K562 (cell line): ENCODE data around the gene CPNE6. TPM values are rescaled to one million over a fixed set of nuclear protein-coding genes. Genes with fewer than 3 reads are reported as not detected.

Experiments
- ARID4B ChIP-seq: sonication (generic); formaldehyde crosslinking; IDR thresholded peaks from 2 replicates; pipeline ENCODE4 v1.8.0; 2022; ENCODE audit warnings: mild to moderate bottlenecking, missing genetic modification reagents
- BRD4 ChIP-seq: fragments of 200-600 bp; sonication (generic); IDR thresholded peaks from 2 replicates; pipeline ENCODE4 v1.6.1; 2017; ENCODE audit warnings: inconsistent platforms
- E2F3 ChIP-seq: fragments of 250-450 bp; sonication (Bioruptor Pico); IDR thresholded peaks from 2 replicates; pipeline ENCODE4 v1.4.0; 2020; ENCODE audit warnings: mild to moderate bottlenecking
- ETS2 ChIP-seq: IDR thresholded peaks from 2 replicates; pipeline ENCODE4 v1.6.1; 2016; ENCODE audit warnings: borderline replicate concordance, missing genetic modification characterization, mild to moderate bottlenecking, moderate library complexity, missing compliant biosample characterization; ENCODE audit not compliant: poor library complexity, severe bottlenecking
- EZH2 ChIP-seq: IDR thresholded peaks from 2 replicates; pipeline ENCODE4 v1.6.1; 2012; ENCODE audit warnings: low read depth, mild to moderate bottlenecking, inconsistent platforms, low read length, borderline replicate concordance
- MTF1 ChIP-seq: fragments of 250-450 bp; sonication (Bioruptor Pico); IDR thresholded peaks from 2 replicates; pipeline ENCODE4 v1.9.0; 2021; ENCODE audit warnings: moderate library complexity, mild to moderate bottlenecking, inconsistent platforms, borderline replicate concordance
- MYC ChIP-seq, 2 experiments: fragments of 250-450 bp in 1 of 2; sonication (Bioruptor Pico) in 1 of 2; IDR thresholded peaks; 2 replicates each; pipeline versions ENCODE4 v1.5.1 to v1.6.1; 2012 to 2021; ENCODE audit warnings: low read depth in 2 of 2, borderline replicate concordance in 1 of 2, improper control_type of control experiment in 1 of 2, low read length in 1 of 2, mild to moderate bottlenecking in 1 of 2, moderate library complexity in 1 of 2
- MYNN ChIP-seq, 2 experiments: sonication (generic); formaldehyde crosslinking in 1 of 2; IDR thresholded peaks; 2 replicates each; pipeline versions ENCODE4 v1.5.0 to v1.6.1; 2016 to 2020; ENCODE audit warnings: antibody characterized with exemption in 1 of 2, missing genetic modification reagents in 1 of 2
- NCOA1 ChIP-seq: fragments of 450-650 bp; IDR thresholded peaks from 2 replicates; pipeline ENCODE4 v1.6.1; 2016; ENCODE audit warnings: low read depth
- PML ChIP-seq: IDR thresholded peaks from 2 replicates; pipeline ENCODE4 v1.6.1; 2012; ENCODE audit warnings: low read length, inconsistent platforms
- POLR2A ChIP-seq: fragments of 450-650 bp; conservative IDR thresholded peaks from 2 replicates; pipeline ENCODE4 v1.6.1; 2016
- POLR3A ChIP-seq: IDR thresholded peaks from 2 replicates; pipeline ENCODE4 v1.6.1; 2011; ENCODE audit warnings: borderline replicate concordance, mild to moderate bottlenecking, moderate library complexity; ENCODE audit not compliant: insufficient read length, insufficient read depth; ENCODE audit errors: extremely low read depth
- SLC30A9 ChIP-seq: fragments of 250-450 bp; sonication (Bioruptor Pico); IDR thresholded peaks from 2 replicates; pipeline ENCODE4 v1.8.0; 2022; ENCODE audit warnings: mild to moderate bottlenecking, moderate library complexity
- SRSF1 ChIP-seq: fragments of 200-400 bp; formaldehyde crosslinking; IDR thresholded peaks from 2 replicates; pipeline ENCODE4 v1.6.1; 2017; ENCODE audit warnings: mild to moderate bottlenecking, low read depth, low read length, moderate library complexity
- ZBTB26 ChIP-seq: fragments of 450-650 bp; formaldehyde crosslinking; IDR thresholded peaks from 2 replicates; pipeline ENCODE4 v1.4.0; 2022; ENCODE audit warnings: missing genetic modification characterization
- ZBTB7A ChIP-seq: IDR thresholded peaks from 2 replicates; pipeline ENCODE4 v1.6.1; 2011; ENCODE audit warnings: low read depth, mild to moderate bottlenecking, low read length, moderate library complexity, borderline replicate concordance; ENCODE audit not compliant: control insufficient read depth
- ZHX1 ChIP-seq: fragments of 150-350 bp; conservative IDR thresholded peaks from 2 replicates; pipeline ENCODE4 v1.6.1; 2014; ENCODE audit warnings: low read length
- ZNF586 ChIP-seq: fragments of 450-650 bp; formaldehyde crosslinking; conservative IDR thresholded peaks from 2 replicates; pipeline ENCODE4 v1.4.0; 2020; ENCODE audit warnings: mild to moderate bottlenecking, moderate library complexity
- ZNF589 ChIP-seq: fragments of 200-800 bp; sonication (Bioruptor generic); IDR thresholded peaks from 2 replicates; pipeline ENCODE4 v1.6.1; 2016; ENCODE audit warnings: low read depth, missing genetic modification characterization, missing compliant biosample characterization
- polyA plus RNA-seq, 8 experiments: library from polyadenylated mRNA; depleted of rRNA in 4 of 8; stranded (reverse) in 5 of 8; unstranded in 3 of 8; fragments of >200 nt; fragmentation: Nextera tagmentation in 2 of 8; fragmentation: Illumina TruSeq in 1 of 8; extraction: Ambion mirVana in 2 of 8; extraction: Trizol in 1 of 8; gene quantifications; 2 replicates each; pipeline versions ENCODE4 v1.2.1 to v1.2.3, GENCODE V29; 2011 to 2014; ENCODE audit warnings: inconsistent platforms in 1 of 8, missing spikeins in 1 of 8
- total RNA-seq, 7 experiments: library from RNA; depleted of rRNA in 6 of 7; stranded (reverse); fragments of >200 nt in 6 of 7; fragmentation: Illumina TruSeq in 2 of 7; extraction: Trizol in 2 of 7; gene quantifications; 2 replicates each; pipeline versions ENCODE4 v1.2.1 to v1.2.3, GENCODE V29; 2011 to 2021; ENCODE audit warnings: low replicate concordance in 1 of 7

The CPNE6 gene
- total and polyA plus RNA-seq, 9 of the 15 experiments (the other 6 are each of a cell fraction or from before 2014, with no cell fraction given): not detected

GRCh38 chr14:24080888-24081738, 9.8 kb downstream of the CPNE6 start (continued):
- TF ChIP-seq ARID4B (CRISPR knock-in tag) (no peak), SRSF1 (no peak), NCOA1 (no peak), ETS2 (tag) (no peak), ZNF589 (CRISPR knock-in tag) (no peak), MTF1 (no peak), POLR2A (peak; percentile 68), SLC30A9 (CRISPR knock-in tag) (no peak), EZH2 (no peak), MYC (IDR thresholded peaks at IDR 0.05; ENCODE audit: low read depth, low read length) (0 out of 2 replicates have a peak, but pooled peaks have one; percentile 15), MYC (CRISPR knock-in tag; IDR thresholded peaks at IDR 0.05; ENCODE audit: borderline replicate concordance, low read depth) (no peak), BRD4 (no peak), ZBTB26 (no peak), PML (no peak), ZHX1 (no peak), ZBTB7A (peak; percentile 37; the same call in 1 of the 2 replicates), E2F3 (CRISPR knock-in tag) (no peak), MYNN (IDR thresholded peaks at IDR 0.05) (no peak), MYNN (CRISPR knock-in tag; IDR thresholded peaks at IDR 0.05) (no peak), POLR3A (no peak), ZNF586 (CRISPR knock-in tag) (no peak)
